Measurements from ENCODE around the gene SGPL1.

SGPL1 gene

DNA sequence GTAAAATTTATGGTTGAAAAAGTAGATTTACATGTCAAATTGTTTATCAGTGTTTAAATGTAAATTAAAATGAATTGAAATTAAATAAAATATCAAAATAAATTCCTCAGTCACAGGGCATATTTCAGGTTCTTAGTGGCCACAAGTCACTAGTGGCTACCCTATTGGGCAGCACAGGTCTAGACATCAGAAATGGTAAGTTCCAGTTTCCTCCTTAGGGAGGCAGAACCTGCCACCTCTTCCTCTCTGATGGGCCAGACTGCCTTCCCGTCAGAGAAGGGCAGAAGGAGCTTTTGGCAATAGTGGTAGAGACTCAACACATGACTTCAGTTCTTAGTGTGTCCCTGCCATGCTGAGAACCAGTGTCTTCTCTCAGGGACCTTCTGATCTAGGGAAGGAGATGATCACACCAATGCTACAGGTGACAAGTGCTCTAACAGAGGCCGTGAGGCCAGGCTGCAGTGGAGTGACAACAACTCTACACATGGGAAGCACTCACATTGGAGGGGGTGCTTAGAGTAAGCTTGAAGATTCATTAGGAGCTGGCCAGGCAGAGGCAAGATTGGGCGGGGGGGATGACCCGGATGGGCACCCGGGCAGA is 87.0 kb downstream of the SGPL1 start:
- no peak for DNase-seq (ENCODE audit: low read depth in 2 of 2, low spot score in 1 of 2)

GRCh38 chr10:70903262-70903921 is 87.6 kb downstream of the SGPL1 start:
- no peak for DNase-seq (ENCODE audit: low read depth in 2 of 2, low spot score in 1 of 2)

DNA sequence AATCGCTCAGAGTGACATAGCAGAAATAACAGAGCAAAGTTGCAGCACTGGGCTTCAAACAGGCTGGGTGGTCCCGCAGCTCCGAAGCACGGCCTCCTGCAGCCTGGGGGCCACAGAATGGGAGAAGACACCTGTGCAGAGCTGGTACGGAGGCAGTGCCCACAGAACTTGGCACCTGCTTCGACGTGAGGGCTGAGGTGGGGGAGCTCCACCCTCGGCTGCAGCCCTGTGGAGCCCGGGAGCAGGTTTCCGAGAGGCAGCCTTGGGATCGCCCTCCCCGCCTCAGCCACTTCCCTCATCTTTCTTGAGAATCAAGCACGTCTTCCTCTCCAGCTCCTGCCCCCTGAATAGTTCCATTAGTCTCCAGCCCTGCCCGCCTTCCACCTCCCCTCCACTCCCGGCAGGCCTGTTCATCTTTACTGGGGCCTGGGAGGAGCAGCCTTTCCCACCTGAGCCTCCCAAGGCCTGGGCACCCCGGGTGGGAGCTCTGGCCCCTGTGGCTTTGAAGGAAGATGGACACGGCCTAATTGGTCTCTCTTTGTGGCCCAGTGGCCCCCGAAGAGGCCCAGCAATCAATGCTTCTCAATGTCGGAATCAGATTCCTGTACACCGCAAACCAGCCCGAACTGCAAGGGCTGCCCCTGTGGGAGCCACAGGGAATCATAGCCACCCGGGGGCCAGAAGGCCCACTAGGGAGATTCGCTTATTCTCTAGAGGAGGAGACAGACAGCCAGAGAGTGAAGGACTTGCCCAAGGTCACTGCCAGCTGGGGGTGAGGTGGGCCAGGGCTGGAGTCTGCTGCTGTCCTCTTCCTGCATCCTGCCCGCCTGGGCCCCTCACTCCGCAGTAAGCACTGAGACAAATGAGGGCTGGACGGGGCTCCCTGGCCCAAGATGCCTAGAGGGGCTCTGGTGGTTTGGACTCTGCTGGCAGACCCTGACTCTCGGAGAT is 89.6 kb downstream of the SGPL1 start:
- no peak for DNase-seq (ENCODE audit: low read depth in 2 of 2, low spot score in 1 of 2)

- no peak for DNase-seq (ENCODE audit: low read depth in 2 of 2, low spot score in 1 of 2)
These were observed 90.5 kb downstream of the SGPL1 start for GRCh38 chr10:70906031-70906783.

GRCh38 chr10:70906953-70907636 is 91.3 kb downstream of the SGPL1 start:
- DNase-seq (ENCODE audit: low read depth in 2 of 2, low spot score in 1 of 2), result no peak

DNA sequence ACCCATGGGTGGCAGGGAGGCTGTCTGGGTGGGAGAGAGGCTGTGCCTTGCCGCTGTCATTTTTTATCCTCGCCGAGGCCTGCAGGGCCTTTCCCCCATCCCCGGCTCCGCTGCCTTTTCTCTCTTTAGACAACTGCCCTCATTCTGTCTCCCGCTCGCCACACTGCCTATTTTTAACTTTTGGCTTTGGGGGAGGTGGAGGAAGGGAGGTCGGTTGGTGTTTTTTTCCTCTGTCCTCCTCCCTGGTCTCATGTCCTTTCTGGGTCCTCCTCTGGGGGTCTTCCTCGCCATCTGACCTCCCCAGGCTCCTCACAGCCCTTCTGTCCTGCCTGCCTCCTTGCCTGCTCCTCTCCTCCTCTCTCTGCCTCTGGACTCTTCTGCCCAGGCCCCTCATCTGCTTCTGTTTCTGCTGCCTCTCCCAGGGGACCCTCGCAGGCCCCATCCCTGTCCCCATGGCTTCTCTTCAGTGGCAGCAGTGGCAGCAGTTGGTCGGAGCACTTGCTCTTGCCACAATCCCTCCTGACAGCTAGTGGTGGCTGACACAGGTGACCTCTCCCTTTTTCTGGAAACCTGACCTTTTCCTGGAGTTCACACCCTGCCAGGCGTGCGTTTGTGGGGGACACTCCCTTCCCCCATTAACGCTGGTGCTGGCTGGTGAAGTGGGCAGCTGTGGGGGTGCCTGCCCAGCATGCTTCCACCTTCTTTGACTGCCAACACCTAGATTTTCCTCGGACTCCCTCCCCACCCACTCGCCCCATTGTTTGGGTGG is 92.1 kb downstream of the SGPL1 start:
- DNase-seq (ENCODE audit: low read depth in 2 of 2, low spot score in 1 of 2), result no peak

DNA sequence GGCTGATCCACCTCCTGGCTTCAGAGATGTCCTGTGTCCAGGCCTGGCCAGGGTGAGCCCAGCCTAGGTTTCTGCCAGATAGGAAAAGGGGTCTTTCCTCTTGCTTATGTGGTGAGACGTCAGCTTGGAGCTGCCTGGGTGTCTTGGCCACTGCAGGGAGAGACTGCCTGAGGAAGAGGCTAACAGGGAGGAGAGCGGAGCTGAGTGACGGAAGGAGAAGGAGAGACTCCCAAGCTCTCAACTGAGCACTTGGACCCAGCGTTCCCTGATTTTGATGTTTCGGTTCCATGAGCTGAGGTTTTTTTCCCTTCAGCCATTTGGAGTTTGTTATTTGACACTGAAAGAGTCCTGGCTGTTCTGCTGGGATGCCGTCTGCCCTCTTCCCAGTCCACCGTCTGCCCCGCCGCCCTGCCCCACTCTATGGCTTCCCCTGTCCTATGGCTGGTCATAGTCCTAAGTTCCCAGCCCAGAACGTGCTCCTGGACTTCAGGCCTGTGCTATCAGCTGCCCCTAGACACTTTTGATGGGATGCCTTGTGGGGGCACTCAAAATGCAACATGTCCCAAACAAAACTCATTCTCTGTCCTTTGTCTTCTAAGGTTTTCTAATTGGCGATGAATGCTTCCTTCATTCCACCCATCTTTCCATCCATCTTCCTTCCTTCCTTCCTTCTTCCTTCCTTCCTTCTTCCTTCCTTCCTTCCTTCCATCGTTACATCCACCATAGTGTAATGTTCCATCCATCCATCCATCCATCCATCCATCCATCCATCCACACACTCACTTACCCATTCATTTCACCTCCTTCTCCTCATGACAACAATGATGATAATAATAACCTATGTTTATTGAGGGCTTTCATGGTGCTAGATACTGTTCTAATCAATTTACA is 92.9 kb downstream of the SGPL1 start:
- DNase-seq (ENCODE audit: low read depth in 2 of 2, low spot score in 1 of 2), result no peak

DNA sequence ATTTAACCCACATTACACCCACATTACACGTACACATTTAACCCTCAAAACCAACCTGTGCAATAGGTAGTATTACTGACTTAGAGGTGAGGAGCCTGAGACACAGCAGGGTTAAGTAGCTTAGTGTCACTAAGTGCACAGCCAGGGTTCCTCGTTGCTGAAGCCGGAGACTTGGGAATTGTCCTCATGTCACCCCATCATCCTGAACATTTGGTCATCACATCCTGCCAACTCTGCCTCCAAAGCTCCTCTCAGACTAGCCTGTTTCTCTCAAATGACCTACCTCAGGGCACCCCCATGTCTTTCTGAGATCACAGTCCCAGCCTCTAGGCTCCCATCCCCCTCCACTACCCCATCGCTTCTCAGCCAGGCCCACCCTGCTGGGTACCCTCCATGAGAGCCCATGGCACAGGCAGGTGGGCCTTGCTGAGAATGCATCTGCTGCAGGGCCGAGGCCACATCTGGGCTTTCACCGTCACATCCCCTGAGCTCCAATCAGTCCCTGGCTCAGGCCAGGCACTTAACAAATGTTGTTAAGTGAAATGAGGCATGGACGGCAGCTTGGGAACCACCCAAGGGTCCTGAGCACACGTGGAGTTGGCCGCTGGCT is 93.7 kb downstream of the SGPL1 start:
- no peak for DNase-seq (ENCODE audit: low read depth in 2 of 2, low spot score in 1 of 2)

DNA sequence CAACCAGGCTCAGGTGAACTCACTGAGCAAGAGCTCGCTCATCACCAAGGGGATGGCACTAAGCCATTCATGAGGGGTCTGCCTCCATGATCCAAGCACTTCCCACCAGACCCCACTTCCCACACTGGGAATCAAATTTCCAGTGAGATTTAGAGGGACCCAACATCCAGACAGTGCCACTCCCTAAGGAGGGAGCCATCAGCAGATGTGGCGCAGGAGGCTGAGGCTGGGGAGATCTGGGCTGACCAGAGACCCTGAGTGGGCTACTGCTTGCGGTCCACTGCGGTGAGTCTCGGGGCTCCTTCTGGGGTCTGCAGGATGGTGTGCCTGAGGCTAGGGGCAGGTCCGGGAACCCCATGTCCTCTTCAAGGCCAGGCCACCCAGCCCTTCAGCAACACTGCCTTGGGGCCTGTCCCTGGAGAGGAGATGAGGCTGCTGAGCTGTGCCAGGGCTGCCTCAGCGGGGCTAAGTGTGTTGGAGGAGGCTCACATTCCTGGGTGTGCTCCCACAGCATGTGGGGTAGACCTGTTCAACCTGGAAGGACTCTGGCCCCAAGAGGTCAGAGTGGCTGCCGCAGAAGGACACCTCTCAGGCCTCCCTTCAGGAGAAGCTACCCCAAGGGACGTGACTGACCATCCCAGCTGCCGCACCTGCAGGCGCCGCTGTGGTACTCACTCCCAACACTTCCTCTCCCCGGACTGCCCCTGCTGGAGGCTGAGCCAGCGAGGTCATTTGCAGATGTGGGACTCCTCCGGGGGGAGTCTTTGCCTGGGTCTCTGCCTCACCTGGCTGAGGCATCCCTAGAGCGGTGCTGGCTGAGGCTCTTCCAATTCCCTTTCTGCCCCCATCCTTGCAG is 95.0 kb downstream of the SGPL1 start:
- no peak for DNase-seq (ENCODE audit: low read depth in 2 of 2, low spot score in 1 of 2)

DNA sequence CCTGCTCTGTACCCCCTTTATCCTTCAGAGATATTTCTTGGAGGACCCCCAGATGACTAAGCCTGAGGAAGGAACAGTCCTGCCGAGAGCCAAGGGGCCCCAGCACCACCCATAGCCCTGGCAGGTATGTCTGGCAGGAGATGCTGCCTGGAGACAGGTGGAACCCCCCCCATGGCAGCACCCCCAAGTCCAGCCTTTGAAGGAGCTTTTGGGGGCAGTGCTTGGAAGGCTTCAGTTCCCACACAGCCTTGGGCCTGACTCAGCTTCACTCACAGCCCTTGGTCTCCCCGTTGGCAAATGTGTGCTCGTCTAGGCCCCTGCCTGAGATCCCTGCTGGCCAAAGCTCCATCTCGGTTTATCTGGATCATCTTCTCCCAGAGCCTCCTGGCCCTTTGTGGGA is 95.6 kb downstream of the SGPL1 start:
- no peak for DNase-seq (ENCODE audit: low read depth in 2 of 2, low spot score in 1 of 2)

DNA sequence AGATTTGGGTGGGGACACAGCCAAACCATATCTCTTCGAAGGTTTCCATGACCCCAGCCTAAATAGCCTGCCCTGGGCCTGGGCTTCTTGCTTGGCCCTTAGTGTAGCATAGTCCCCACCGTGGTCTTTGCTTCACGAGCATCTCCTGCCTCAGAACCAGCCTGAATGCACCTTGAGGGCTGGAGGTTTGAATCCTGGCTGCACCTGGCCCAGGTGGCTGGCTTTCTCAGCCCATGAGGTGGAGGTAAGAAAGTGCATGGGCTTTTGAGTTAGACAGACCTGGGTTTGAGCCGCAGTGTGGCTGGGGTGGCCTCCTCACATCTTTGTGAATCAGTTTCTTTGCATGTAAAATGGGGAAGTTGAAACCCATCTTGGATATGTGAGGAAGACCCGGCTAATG is 96.8 kb downstream of the SGPL1 start:
- DNase-seq (ENCODE audit: low read depth in 2 of 2, low spot score in 1 of 2), result no peak

- DNase-seq (ENCODE audit: low read depth in 2 of 2, low spot score in 1 of 2), result no peak
These were observed 97.6 kb downstream of the SGPL1 start for GRCh38 chr10:70913191-70913892.

- DNase-seq (ENCODE audit: low read depth in 2 of 2, low spot score in 1 of 2), result no peak
These were observed 98.1 kb downstream of the SGPL1 start for GRCh38 chr10:70913893-70914240.

DNA sequence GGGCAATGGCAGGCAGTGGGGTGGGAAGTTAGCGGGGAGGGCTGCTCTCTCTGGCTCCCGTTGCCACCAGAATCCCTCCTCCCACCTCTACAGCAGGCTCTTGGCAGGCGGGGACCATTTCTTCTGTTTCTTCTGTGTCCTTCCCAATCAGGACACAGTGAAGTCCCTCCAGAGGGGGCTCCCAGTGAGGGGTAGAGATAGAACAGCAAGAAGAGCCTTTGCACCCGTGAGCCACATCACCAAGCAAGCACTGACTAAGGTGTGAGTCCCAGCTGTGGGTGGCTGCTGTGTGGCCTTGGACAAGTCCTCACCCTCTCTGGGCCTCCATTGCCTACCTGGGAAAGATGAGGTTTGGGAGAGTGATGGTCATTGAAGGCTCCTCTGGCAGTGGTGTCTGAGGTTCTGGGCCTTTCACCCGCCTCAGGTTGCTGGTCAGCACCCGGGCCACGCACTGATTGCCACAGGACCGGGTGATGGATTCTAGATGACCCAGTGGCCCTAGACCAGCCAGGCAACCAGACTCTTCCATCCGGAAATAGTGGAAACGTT is 98.6 kb downstream of the SGPL1 start:
- no peak for DNase-seq (ENCODE audit: low read depth in 2 of 2, low spot score in 1 of 2)

GRCh38 chr10:70915206-70915605 is 99.5 kb downstream of the SGPL1 start:
- no peak for DNase-seq (ENCODE audit: low read depth in 2 of 2, low spot score in 1 of 2)

GRCh38 chr10:70915806-70916205 is 100.1 kb downstream of the SGPL1 start:
- DNase-seq (ENCODE audit: low read depth in 2 of 2, low spot score in 1 of 2), result no peak

DNA sequence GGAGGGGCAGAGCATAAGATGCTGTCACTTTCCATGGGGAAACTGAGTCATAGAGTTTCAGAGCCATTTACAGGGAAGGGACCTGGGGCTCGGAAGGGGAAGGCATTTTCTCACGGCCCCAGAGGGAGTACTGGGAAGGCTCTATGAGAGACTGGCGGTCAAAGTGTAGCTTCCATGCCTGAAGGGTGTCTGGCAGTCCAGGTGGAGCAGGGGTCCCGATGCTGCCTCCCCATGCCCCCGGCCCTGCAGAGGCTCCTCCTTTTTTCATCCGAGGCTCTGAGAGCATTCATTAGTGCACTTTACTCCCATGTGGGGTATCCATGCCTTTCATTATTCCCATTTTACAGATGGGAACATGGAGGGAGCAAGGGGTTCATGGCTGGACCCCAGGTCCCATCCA is 100.5 kb downstream of the SGPL1 start:
- no peak for DNase-seq (ENCODE audit: low read depth in 2 of 2, low spot score in 1 of 2)
